D721Med (cell line): ENCODE results near the gene GHRL.
"Not testable (repeated sequence)": the region's sequence is repeated elsewhere in the genome, so short reads cannot be mapped to it uniquely, and the experiment has no call there.

Source experiments
- DNase-seq: peaks from one replicate; pipeline ENCODE4 v3.0.0; 2011; ENCODE audit warnings: low spot score; ENCODE audit not compliant: insufficient read length
- FAIRE-seq: peaks from 2 replicates; lab custom pipeline; 2011; peaks lifted over from hg19 to GRCh38; lab: Jason Lieb, UNC
- CTCF ChIP-seq: IDR thresholded peaks from 2 replicates; pipeline ENCODE4 v1.5.1; 2012; ENCODE audit warnings: mild to moderate bottlenecking, control low read depth; ENCODE audit not compliant: insufficient read depth; ENCODE audit errors: missing control alignments

Gene GHRL

GRCh38 chr3:10277115-10277625, 15.6 kb downstream of the GHRL start:
- FAIRE-seq = no peak
- no peak for TF ChIP-seq CTCF
- DNase-seq = no peak

- DNase-seq (no peak), FAIRE-seq (no peak)
- TF ChIP-seq CTCF = no peak
These were observed 18.1 kb downstream of the GHRL start for GRCh38 chr3:10274601-10275000.

- FAIRE-seq (no peak), DNase-seq (no peak)
- no peak for TF ChIP-seq CTCF
These were observed 18.9 kb downstream of the GHRL start for GRCh38 chr3:10273702-10274305.

GRCh38 chr3:10272977-10273376, 19.8 kb downstream of the GHRL start:
- no peak for TF ChIP-seq CTCF
- no peak for DNase-seq
- FAIRE-seq = no peak

GRCh38 chr3:10272476-10272875, 20.3 kb downstream of the GHRL start:
- DNase-seq, FAIRE-seq: not testable (repeated sequence)

GRCh38 chr3:10269443-10269842, 23.3 kb downstream of the GHRL start:
- no peak for TF ChIP-seq CTCF
- no peak for DNase-seq
- FAIRE-seq = no peak

- FAIRE-seq (no peak), DNase-seq (no peak)
- no peak for TF ChIP-seq CTCF
These were observed 23.8 kb downstream of the GHRL start for GRCh38 chr3:10268930-10269329.
